DMS 273 (cell line): ENCODE results near the gene TSPAN32.
"Not testable (repeated sequence)": the region's sequence is repeated elsewhere in the genome, so short reads cannot be mapped to it uniquely, and the experiment has no call there.

Source experiments
- DNase-seq: peaks from one replicate; lab custom pipeline; 2025; ENCODE audit not compliant: unreplicated experiment; lab: John Stamatoyannopoulos, UW

The TSPAN32 gene

GRCh38 chr11:2332569-2332968 lies 30.8 kb downstream of the TSPAN32 start:
- DNase-seq, result not testable (repeated sequence)

- not testable (repeated sequence) for DNase-seq
These were observed 31.8 kb downstream of the TSPAN32 start for GRCh38 chr11:2333486-2334205.

GRCh38 chr11:2335286-2335685 lies 33.5 kb downstream of the TSPAN32 start:
- not testable (repeated sequence) for DNase-seq

GRCh38 chr11:2338760-2339159 lies 36.9 kb downstream of the TSPAN32 start:
- not testable (repeated sequence) for DNase-seq

GRCh38 chr11:2342557-2342956 lies 40.7 kb downstream of the TSPAN32 start:
- DNase-seq, result no peak

- no peak for DNase-seq
These were observed 41.2 kb downstream of the TSPAN32 start for GRCh38 chr11:2342981-2343380.

GRCh38 chr11:2343502-2343901 lies 41.7 kb downstream of the TSPAN32 start:
- DNase-seq, result no peak

GRCh38 chr11:2345050-2345449 lies 43.2 kb downstream of the TSPAN32 start:
- no peak for DNase-seq

GRCh38 chr11:2346014-2346413 lies 44.2 kb downstream of the TSPAN32 start:
- DNase-seq, result no peak

GRCh38 chr11:2346586-2347307 lies 44.9 kb downstream of the TSPAN32 start:
- no peak for DNase-seq

GRCh38 chr11:2347308-2347830 lies 45.6 kb downstream of the TSPAN32 start:
- DNase-seq, result no peak

GRCh38 chr11:2348986-2349385 lies 47.2 kb downstream of the TSPAN32 start:
- DNase-seq, result no peak

GRCh38 chr11:2351701-2352100 lies 49.9 kb downstream of the TSPAN32 start:
- DNase-seq, result no peak

GRCh38 chr11:2352420-2352819 lies 50.6 kb downstream of the TSPAN32 start:
- no peak for DNase-seq

- DNase-seq, result no peak
These were observed 53.3 kb downstream of the TSPAN32 start for GRCh38 chr11:2355000-2355644.

- DNase-seq, result no peak
These were observed 55.4 kb downstream of the TSPAN32 start for GRCh38 chr11:2357246-2357645.

GRCh38 chr11:2357651-2358050 lies 55.8 kb downstream of the TSPAN32 start:
- not testable (repeated sequence) for DNase-seq

- DNase-seq, result no peak
These were observed 57.1 kb downstream of the TSPAN32 start for GRCh38 chr11:2358754-2359442.

GRCh38 chr11:2359557-2359956 lies 57.7 kb downstream of the TSPAN32 start:
- no peak for DNase-seq

GRCh38 chr11:2360081-2360642 lies 58.3 kb downstream of the TSPAN32 start:
- DNase-seq, result no peak

- no peak for DNase-seq
These were observed 59.8 kb downstream of the TSPAN32 start for GRCh38 chr11:2361565-2361964.
